HepG2 (cell line): ENCODE data around the gene DNAAF9. TPM values are rescaled to one million over a fixed set of nuclear protein-coding genes. Genes with fewer than 3 reads are reported as not detected.
A peak's percentile ranks its signal among the peaks of the same experiment; 100 is the strongest.

Experiments used
- ATAC-seq: fragments of 200-7000 bp; cut with Tn5 transposase; 3 replicates; pipeline ENCODE4 v1.9.1; 2020; ENCODE audit warnings: mild to moderate bottlenecking, moderate library complexity
- Bru-seq: library from RNA; stranded (reverse); fragments of 400-500 nt; gene quantifications from one replicate; lab custom pipeline; 2021; lab: Mats Ljungman, UMichigan
- BruChase-seq, 2 experiments: library from RNA; stranded (reverse); fragments of 400-500 nt; gene quantifications; one replicate each; lab custom pipeline; 2021; lab: Mats Ljungman, UMichigan
- BruUV-seq: library from RNA; stranded (reverse); fragments of 400-500 nt; replicated peaks from 2 replicates; lab custom pipeline; 2021; lab: Mats Ljungman, UMichigan
- CTCF ChIA-PET: fragments of 300-600 bp; formaldehyde crosslinking; extraction: SDS; loops from one replicate; lab custom pipeline; 2021; ENCODE audit warnings: low total read pairs, inconsistent platforms, low intra/inter-chr PET ratio; lab: Yijun Ruan, JAX
- POLR2A ChIA-PET: fragments of 350-600 bp; sonication (Branson Sonifier 250); formaldehyde crosslinking; loops from one replicate; lab custom pipeline; 2020; ENCODE audit warnings: antibody characterized with exemption, inconsistent platforms; lab: Yijun Ruan, JAX
- DNase-seq: peaks from one replicate; pipeline ENCODE4 v3.0.0-alpha.2; 2015; ENCODE audit warnings: low spot score
- FAIRE-seq: peaks from 3 replicates; lab custom pipeline; 2011; peaks lifted over from hg19 to GRCh38; lab: Jason Lieb, UNC
- H2AFZ ChIP-seq: one replicate; pipeline ENCODE4 v1.6.1; 2011; ENCODE audit warnings: low read length, inconsistent platforms
- H3K27ac ChIP-seq: fragments of 300-600 bp; 3 replicates; pipeline ENCODE4 v1.8.0; 2011; ENCODE audit warnings: mixed run types, mild to moderate bottlenecking, mixed read lengths, low read length, inconsistent platforms; ENCODE audit not compliant: insufficient read depth; ENCODE audit errors: extremely low read length
- H3K27me3 ChIP-seq, 2 experiments: fragments of 200-600 bp in 1 of 2; 2 replicates in 1 of 2; 3 replicates in 1 of 2; pipeline versions ENCODE4 v1.6.0 to v1.8.0; 2011; ENCODE audit warnings: low read length in 2 of 2, mild to moderate bottlenecking in 2 of 2, moderate library complexity in 2 of 2, inconsistent platforms in 1 of 2; ENCODE audit not compliant: insufficient read depth in 2 of 2, control insufficient read depth in 1 of 2
- H3K36me3 ChIP-seq, 2 experiments: fragments of 200-600 bp in 1 of 2; replicated peaks in 1 of 2; 2 replicates in 1 of 2; 3 replicates in 1 of 2; pipeline versions ENCODE4 v1.5.1 to v1.8.0; 2011; ENCODE audit warnings: low read length in 2 of 2, inconsistent platforms in 1 of 2; ENCODE audit not compliant: insufficient read depth in 2 of 2, control insufficient read depth in 1 of 2
- H3K4me1 ChIP-seq: 2 replicates; pipeline ENCODE4 v1.5.1; 2012; ENCODE audit warnings: low read length, inconsistent platforms; ENCODE audit not compliant: insufficient read depth
- H3K4me2 ChIP-seq: 2 replicates; pipeline ENCODE4 v1.6.0; 2011; ENCODE audit warnings: low read depth, low read length, inconsistent platforms
- H3K4me3 ChIP-seq, 3 experiments: fragments of 200-600 bp in 1 of 3; sonication (generic), shearing (Covaris generic) in 1 of 3; replicated peaks in 1 of 3; 2 replicates each; pipeline ENCODE4 v1.5.1; 2011 to 2016; ENCODE audit warnings: low read length in 3 of 3, inconsistent platforms in 2 of 3, low read depth in 2 of 3, mild to moderate bottlenecking in 2 of 3, control low read depth in 1 of 3, mixed read lengths in 1 of 3; ENCODE audit not compliant: insufficient read depth in 1 of 3
- H3K79me2 ChIP-seq: one replicate; pipeline ENCODE4 v1.6.1; 2011; ENCODE audit warnings: low read length, inconsistent platforms; ENCODE audit not compliant: insufficient read depth
- H3K9ac ChIP-seq: 2 replicates; pipeline ENCODE4 v1.6.0; 2011; ENCODE audit warnings: mild to moderate bottlenecking, low read depth, low read length, inconsistent platforms; ENCODE audit not compliant: insufficient read depth
- H3K9me3 ChIP-seq: 2 replicates; pipeline ENCODE4 v1.5.1; 2012; ENCODE audit warnings: mild to moderate bottlenecking, low read length
- H4K20me1 ChIP-seq: 2 replicates; pipeline ENCODE4 v1.6.0; 2011; ENCODE audit warnings: inconsistent platforms, mild to moderate bottlenecking, low read length, moderate library complexity; ENCODE audit not compliant: insufficient read depth
- CCDC6 ChIP-seq: sonication (generic); formaldehyde crosslinking; IDR thresholded peaks from 2 replicates; pipeline ENCODE4 v1.8.1; 2022; ENCODE audit warnings: mild to moderate bottlenecking, missing genetic modification reagents, moderate library complexity
- KLF13 ChIP-seq: sonication (generic); formaldehyde crosslinking; IDR thresholded peaks from 2 replicates; pipeline ENCODE4 v1.4.0; 2020; ENCODE audit warnings: mild to moderate bottlenecking, missing genetic modification reagents
- MYNN ChIP-seq: sonication (generic); formaldehyde crosslinking; IDR thresholded peaks from 2 replicates; pipeline ENCODE4 v1.4.0; 2020; ENCODE audit warnings: mild to moderate bottlenecking, low read depth, missing genetic modification reagents
- NFIB ChIP-seq: sonication (generic); formaldehyde crosslinking; IDR thresholded peaks from 2 replicates; pipeline ENCODE4 v1.9.0; 2021; ENCODE audit warnings: missing genetic modification reagents, mild to moderate bottlenecking, borderline replicate concordance
- PAF1 ChIP-seq: IDR thresholded peaks from 2 replicates; pipeline ENCODE4 v1.6.1; 2016; ENCODE audit warnings: missing genetic modification reagents, missing compliant biosample characterization
- TGIF2 ChIP-seq: IDR thresholded peaks from 2 replicates; pipeline ENCODE4 v1.6.1; 2016; ENCODE audit warnings: control low read depth, missing compliant biosample characterization
- XBP1 ChIP-seq: sonication (generic); formaldehyde crosslinking; IDR thresholded peaks from 2 replicates; pipeline ENCODE4 v1.5.0; 2020; ENCODE audit warnings: missing genetic modification reagents
- ZFP36L1 ChIP-seq: sonication (generic); formaldehyde crosslinking; IDR thresholded peaks from 2 replicates; pipeline ENCODE4 v1.8.0; 2022; ENCODE audit warnings: mild to moderate bottlenecking, missing genetic modification reagents, moderate library complexity
- ZKSCAN8 ChIP-seq: IDR thresholded peaks from 2 replicates; pipeline ENCODE4 v1.6.1; 2016; ENCODE audit warnings: borderline replicate concordance, missing genetic modification reagents, missing compliant biosample characterization
- ZNF354B ChIP-seq: sonication (generic); formaldehyde crosslinking; IDR thresholded peaks from 2 replicates; pipeline ENCODE4 v1.8.0; 2022; ENCODE audit warnings: mild to moderate bottlenecking, missing genetic modification reagents
- ZNF556 ChIP-seq: sonication (generic); formaldehyde crosslinking; IDR thresholded peaks from 2 replicates; pipeline ENCODE4 v1.4.0; 2020; ENCODE audit warnings: mild to moderate bottlenecking, missing genetic modification reagents, borderline replicate concordance
- WGBS: methylation state at CpG from one replicate; pipeline ENCODE4 v1.1.6; 2017; ENCODE audit warnings: low lambda C conversion rate; 5-methylcytosine and 5-hydroxymethylcytosine counted together
- in situ Hi-C: cut with HindIII; loops from 2 replicates; pipeline ENCODE4 v1.10.0; 2017; ENCODE audit warnings: low pct_unique_long_range_greater_than_20kb; ENCODE audit not compliant: extremely low pct_ligation_motif_present
- intact Hi-C: fragments of 100-400 bp; cut with micrococcal nuclease; formaldehyde crosslinking; loops from one replicate; pipeline ENCODE4 v1.10.0; 2022; ENCODE audit not compliant: unreplicated experiment
- long read RNA-seq, 2 experiments: library from RNA in 1 of 2; library from polyadenylated mRNA in 1 of 2; stranded (forward) in 1 of 2; unstranded in 1 of 2; transcript quantifications; one replicate each; pipeline ENCODE4 v2.0.0, GENCODE V29; 2019 to 2022
- polyA minus RNA-seq, 3 experiments: library from RNA; depleted of rRNA, polyadenylated mRNA; stranded (reverse); fragments of >200 nt; gene quantifications; 2 replicates each; pipeline ENCODE4 v1.2.3, GENCODE V29; 2011; ENCODE audit warnings: low replicate concordance in 1 of 3
- polyA plus RNA-seq, 8 experiments: library from polyadenylated mRNA; depleted of rRNA in 3 of 8; stranded (reverse) in 7 of 8; unstranded in 1 of 8; fragments of >200 nt; fragmentation: Illumina TruSeq in 4 of 8; extraction: Trizol in 4 of 8; gene quantifications; 2 replicates each; pipeline versions ENCODE4 v1.2.1 to v1.2.3, GENCODE V29; 2011 to 2016; ENCODE audit warnings: low read depth in 4 of 8, missing spikeins in 1 of 8, mixed read lengths in 1 of 8; ENCODE audit not compliant: insufficient read depth in 1 of 8
- total RNA-seq, 5 experiments: library from RNA; depleted of rRNA; stranded (reverse); fragments of >200 nt; fragmentation: Illumina TruSeq; extraction: Trizol; gene quantifications; 2 replicates each; pipeline ENCODE4 v1.2.3, GENCODE V29; 2016; ENCODE audit warnings: low read depth in 1 of 5
- TF ChIP-seq, protein P1 (sequence below): sonication (generic); formaldehyde crosslinking; IDR thresholded peaks from 2 replicates; pipeline ENCODE4 v1.4.0; 2020; ENCODE audit warnings: mild to moderate bottlenecking, low read depth, missing genetic modification reagents
- TF ChIP-seq, protein P2 (sequence below), 2 experiments: fragments of 450-650 bp in 1 of 2; sonication (generic) in 1 of 2; formaldehyde crosslinking; IDR thresholded peaks; 2 replicates each; pipeline versions ENCODE4 v1.5.0 to v1.8.0; 2020 to 2022; ENCODE audit warnings: mild to moderate bottlenecking in 1 of 2, missing genetic modification reagents in 1 of 2
- TF ChIP-seq, protein P3 (sequence below): sonication (generic); formaldehyde crosslinking; IDR thresholded peaks from 2 replicates; pipeline ENCODE4 v1.5.1; 2020; ENCODE audit warnings: mild to moderate bottlenecking, moderate library complexity, missing genetic modification reagents

DNAAF9 gene
- total RNA-seq (2016; rRNA removed; fragmentation: Illumina TruSeq; extraction: Trizol) (10.5 and 11.7 TPM in 2 replicates), polyA plus RNA-seq (2011; rRNA removed) (14.9 and 16.6 TPM in 2 replicates), polyA minus RNA-seq (2011; rRNA and poly(A)+ RNA removed; ENCODE audit: low replicate concordance) (0.02 and 24.0 TPM in 2 replicates), Bru-seq, nascent RNA (percentile 77 among the genes with signal in this experiment), BruChase-seq, experiment 1, labeled RNA remaining after a 6-hour chase (percentile 76 among the genes with signal in this experiment), BruChase-seq, experiment 2, labeled RNA remaining after a 2-hour chase (percentile 77 among the genes with signal in this experiment)
- total RNA-seq (2016; cell fraction: cytosol; rRNA removed; fragmentation: Illumina TruSeq; extraction: Trizol; ENCODE audit: low read depth), result 3.4 and 3.7 TPM in 2 replicates
- total RNA-seq (2016; cell fraction: insoluble cytoplasmic fraction; rRNA removed; fragmentation: Illumina TruSeq; extraction: Trizol), result 9.8 and 10.6 TPM in 2 replicates
- 4.5 and 5.3 TPM in 2 replicates for total RNA-seq (2016; cell fraction: membrane; rRNA removed; fragmentation: Illumina TruSeq; extraction: Trizol)
- total RNA-seq (2016; cell fraction: nucleus; rRNA removed; fragmentation: Illumina TruSeq; extraction: Trizol), result 14.3 and 16.7 TPM in 2 replicates
- 8.5 and 11.1 TPM in 2 replicates for polyA plus RNA-seq (2011; cell fraction: cytosol; rRNA removed)
- 31.2 and 31.3 TPM in 2 replicates for polyA plus RNA-seq (2011; cell fraction: nucleus; rRNA removed)
- polyA plus RNA-seq (2012), result 12.6 and 13.0 TPM in 2 replicates
- 0.98 and 1.1 TPM in 2 replicates for polyA plus RNA-seq (2016; cell fraction: cytosol; fragmentation: Illumina TruSeq; extraction: Trizol; ENCODE audit: low read depth)
- 6.4 and 6.6 TPM in 2 replicates for polyA plus RNA-seq (2016; cell fraction: insoluble cytoplasmic fraction; fragmentation: Illumina TruSeq; extraction: Trizol; ENCODE audit: low read depth)
- polyA plus RNA-seq (2016; cell fraction: membrane; fragmentation: Illumina TruSeq; extraction: Trizol; ENCODE audit: low read depth), result 1.7 and 1.8 TPM in 2 replicates
- polyA plus RNA-seq (2016; cell fraction: nucleus; fragmentation: Illumina TruSeq; extraction: Trizol; ENCODE audit: insufficient read depth, low read depth), result 20.6 and 23.6 TPM in 2 replicates
- 11.3 and 14.0 TPM in 2 replicates for polyA minus RNA-seq (2011; cell fraction: cytosol; rRNA and poly(A)+ RNA removed)
- polyA minus RNA-seq (2011; cell fraction: nucleus; rRNA and poly(A)+ RNA removed), result 30.6 and 35.8 TPM in 2 replicates
- long read RNA-seq, experiment 1, partial matches to known transcripts, result 5 of 8 reads
- long read RNA-seq, experiment 1, other reads (novel, unspliced or antisense), result 3 of 8 reads
- long read RNA-seq, experiment 2, partial matches to known transcripts, result 3 of 16 reads
- long read RNA-seq, experiment 2, other reads (novel, unspliced or antisense), result 13 of 16 reads

DNA sequence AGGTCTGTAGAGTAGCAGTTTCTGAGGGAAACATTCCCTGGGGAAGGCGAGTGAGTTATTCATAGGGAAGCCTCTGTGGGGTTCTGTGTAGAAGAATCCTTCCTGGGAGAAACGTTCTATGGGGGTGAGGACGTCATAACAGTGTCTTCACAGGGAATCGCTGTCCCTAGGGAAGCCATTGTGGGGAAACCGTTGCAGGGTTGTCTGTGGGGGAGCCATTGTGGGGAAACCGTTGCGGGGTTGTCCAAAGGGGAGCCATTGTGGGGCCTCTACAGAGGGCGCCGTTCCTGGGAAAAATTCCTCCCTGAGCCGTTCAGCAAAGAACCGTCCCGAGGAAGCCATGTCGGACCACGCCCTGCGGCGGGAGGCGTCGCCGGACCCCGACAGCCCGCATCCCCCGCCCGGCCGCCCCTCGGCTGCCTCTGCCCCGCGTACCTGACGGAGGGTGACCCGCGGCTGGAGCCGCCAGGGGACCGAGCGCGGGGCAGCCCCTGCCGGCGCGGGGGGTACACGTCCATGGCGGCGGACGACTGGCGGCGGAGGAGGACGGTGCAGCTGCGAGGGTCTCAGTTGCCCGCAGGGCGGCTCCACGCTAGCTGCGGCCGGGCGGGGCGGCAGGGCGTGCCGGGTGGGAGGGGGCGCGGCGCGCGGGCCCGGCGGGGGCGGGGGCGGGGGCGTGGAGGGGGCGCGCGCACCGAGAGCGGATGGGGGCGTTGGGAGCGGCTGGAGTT lies at the start of gene DNAAF9:
Gene DNAAF9 (minus strand): TSS at position 630 of the 731 bp plus-strand sequence. CDS start 112 bp downstream, at position 518.
- Histone ChIP-seq H3K79me2 (peaks cover 47% of the 10 kb centered on the region), H3K4me2 (peak within 1 kb of the TSS; percentile 98), H3K27ac (peak within 1 kb of the TSS; percentile 67), H2AFZ (peak within 1 kb of the TSS; percentile 92), H3K27me3 (peaks cover 0 to 5% of the 10 kb centered on the region in 2 experiments; a peak in 1 of 5 replicates), H4K20me1 (peaks cover 15% of the 10 kb centered on the region), H3K4me3 (peak within 1 kb of the TSS; percentile 68 to 98 (median 90)), H3K4me1 (peaks cover 38% of the 10 kb centered on the region), H3K9ac (peak within 1 kb of the TSS; percentile 85), H3K9me3 (no peaks in the 10 kb centered on the region), H3K36me3 (no peaks in the 10 kb centered on the region)
- DNase-seq, result peak; percentile 68
- BruUV-seq, result no TSS peak
- FAIRE-seq, result no peak
- in situ Hi-C loops, result no loop called here
- POLR2A ChIA-PET, result interaction anchor here (1.2 to 3.6 kb wide), 7 partner anchors 8 to 184 kb away, joined by 3 to 34 read pairs (median 5); partner anchors contain the start of gene ATRN
- CTCF ChIA-PET, result no interaction called here
- WGBS, result under 1% methylated on average over 32 of the region's 71 CpGs
- ATAC-seq, result peak; percentile 77
- intact Hi-C loops, result loop anchor here (10.0 kb wide), 1 partner anchor 138 kb away; no protein-coding TSS in a partner anchor
- TF ChIP-seq CCDC6 (CRISPR knock-in tag) (peak; percentile 33), NFIB (no peak), ZNF354B (0 out of 2 replicates have a peak, but pooled peaks have one; percentile 58), ZKSCAN8 (CRISPR knock-in tag) (no peak), ZNF556 (CRISPR knock-in tag) (peak; percentile 86; the same call in 1 of the 2 replicates), MYNN (0 out of 2 replicates have a peak, but pooled peaks have one; percentile 39), XBP1 (CRISPR knock-in tag) (no peak), TGIF2 (CRISPR knock-in tag) (peak; percentile 60; the same call in 1 of the 2 replicates), ZFP36L1 (CRISPR knock-in tag) (peak; percentile 71; the same call in 1 of the 2 replicates), KLF13 (0 out of 2 replicates have a peak, but pooled peaks have one; percentile 19), PAF1 (CRISPR knock-in tag) (no peak)
- TF ChIP-seq, protein P1, sequence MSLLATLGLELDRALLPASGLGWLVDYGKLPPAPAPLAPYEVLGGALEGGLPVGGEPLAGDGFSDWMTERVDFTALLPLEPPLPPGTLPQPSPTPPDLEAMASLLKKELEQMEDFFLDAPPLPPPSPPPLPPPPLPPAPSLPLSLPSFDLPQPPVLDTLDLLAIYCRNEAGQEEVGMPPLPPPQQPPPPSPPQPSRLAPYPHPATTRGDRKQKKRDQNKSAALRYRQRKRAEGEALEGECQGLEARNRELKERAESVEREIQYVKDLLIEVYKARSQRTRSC, result peak; percentile 13; the same call in 1 of the 2 replicates
- TF ChIP-seq, protein P2, sequence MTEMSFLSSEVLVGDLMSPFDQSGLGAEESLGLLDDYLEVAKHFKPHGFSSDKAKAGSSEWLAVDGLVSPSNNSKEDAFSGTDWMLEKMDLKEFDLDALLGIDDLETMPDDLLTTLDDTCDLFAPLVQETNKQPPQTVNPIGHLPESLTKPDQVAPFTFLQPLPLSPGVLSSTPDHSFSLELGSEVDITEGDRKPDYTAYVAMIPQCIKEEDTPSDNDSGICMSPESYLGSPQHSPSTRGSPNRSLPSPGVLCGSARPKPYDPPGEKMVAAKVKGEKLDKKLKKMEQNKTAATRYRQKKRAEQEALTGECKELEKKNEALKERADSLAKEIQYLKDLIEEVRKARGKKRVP (CRISPR knock-in tag; IDR thresholded peaks at IDR 0.05), result 0 out of 4 replicates have a peak, but pooled peaks of 1 of the 2 experiments have one; percentile 37
- TF ChIP-seq, protein P3, sequence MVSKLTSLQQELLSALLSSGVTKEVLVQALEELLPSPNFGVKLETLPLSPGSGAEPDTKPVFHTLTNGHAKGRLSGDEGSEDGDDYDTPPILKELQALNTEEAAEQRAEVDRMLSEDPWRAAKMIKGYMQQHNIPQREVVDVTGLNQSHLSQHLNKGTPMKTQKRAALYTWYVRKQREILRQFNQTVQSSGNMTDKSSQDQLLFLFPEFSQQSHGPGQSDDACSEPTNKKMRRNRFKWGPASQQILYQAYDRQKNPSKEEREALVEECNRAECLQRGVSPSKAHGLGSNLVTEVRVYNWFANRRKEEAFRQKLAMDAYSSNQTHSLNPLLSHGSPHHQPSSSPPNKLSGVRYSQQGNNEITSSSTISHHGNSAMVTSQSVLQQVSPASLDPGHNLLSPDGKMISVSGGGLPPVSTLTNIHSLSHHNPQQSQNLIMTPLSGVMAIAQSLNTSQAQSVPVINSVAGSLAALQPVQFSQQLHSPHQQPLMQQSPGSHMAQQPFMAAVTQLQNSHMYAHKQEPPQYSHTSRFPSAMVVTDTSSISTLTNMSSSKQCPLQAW (CRISPR knock-in tag), result no peak
